Activated CD8-positive, alpha-beta memory T cell treated with anti-CD3 and anti-CD28 coated beads for 4 hours (primary cell): ENCODE measurements around the gene ATP13A1.
A peak's percentile ranks its signal among the peaks of the same experiment; 100 is the strongest.
"Not testable (repeated sequence)": the region's sequence is repeated elsewhere in the genome, so short reads cannot be mapped to it uniquely, and the experiment has no call there.

Experiments
- DNase-seq, 2 donors: peaks; one replicate each; pipeline ENCODE4 v3.0.0-alpha.2; 2020; ENCODE audit warnings: low read depth in 2 of 2

Gene ATP13A1

DNA sequence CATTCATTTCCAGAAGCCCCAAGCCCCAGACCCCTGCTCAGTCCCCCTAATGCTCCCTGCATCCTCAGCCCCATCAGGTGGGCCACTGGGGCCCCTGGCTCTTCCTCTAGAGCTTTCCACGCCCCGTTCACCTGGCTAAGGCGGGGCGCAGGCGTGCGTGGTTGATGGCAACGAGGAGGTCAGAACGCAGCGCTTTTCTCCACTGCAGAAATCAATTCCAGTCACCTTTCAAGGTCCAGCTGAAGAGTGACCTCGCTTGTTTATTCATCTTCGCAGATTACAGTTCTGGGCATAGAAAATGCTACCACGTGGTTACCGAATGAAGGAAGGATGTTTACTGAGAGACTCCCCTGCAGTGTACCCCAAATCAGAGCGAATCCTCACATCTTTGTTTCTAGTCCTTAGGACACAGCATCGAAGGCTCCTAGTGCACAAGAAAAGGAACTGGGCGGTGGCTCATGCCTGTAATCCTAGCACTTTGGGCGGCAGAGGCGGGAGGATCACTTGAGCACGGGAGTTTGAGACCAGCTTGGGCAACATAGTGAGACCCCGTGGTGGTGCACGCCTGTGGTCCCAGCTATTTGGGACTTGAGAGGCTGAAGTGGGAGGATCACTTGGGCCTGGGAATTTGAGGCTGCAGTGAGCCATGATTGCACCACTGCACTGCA, 44.2 kb downstream of the ATP13A1 start:
- no peak for DNase-seq

- peak; percentile 98 for DNase-seq
These were observed 45.0 kb downstream of the ATP13A1 start, which contains the start of gene PBX4 for GRCh38 chr19:19618219-19619051. PBX4 (minus strand) TSS chr19:19618687; CDS start chr19:19618629, 58 bp downstream.

- no peak for DNase-seq
These were observed 48.4 kb downstream of the ATP13A1 start for GRCh38 chr19:19615086-19615485.

DNA sequence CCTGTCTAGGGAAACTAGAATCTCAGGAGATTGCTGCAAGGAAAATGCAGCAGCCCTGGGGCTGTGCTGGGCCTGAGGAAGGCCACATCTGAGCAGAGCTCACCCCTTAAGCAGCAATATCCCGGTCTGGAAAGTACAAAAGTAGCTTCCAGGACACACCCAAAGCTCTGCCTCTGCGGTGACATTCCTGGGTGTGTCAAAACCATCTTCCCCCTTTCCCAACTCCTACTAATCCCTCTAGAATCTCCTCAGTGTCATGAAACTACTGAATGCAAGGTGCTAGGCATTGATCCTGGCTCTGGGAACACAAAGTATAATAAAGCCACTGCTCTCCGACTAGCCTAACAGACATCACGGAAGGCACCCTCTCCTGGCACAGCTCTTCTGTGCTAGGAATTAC, 50.0 kb downstream of the ATP13A1 start:
- no peak for DNase-seq

GRCh38 chr19:19610376-19611202, 52.9 kb downstream of the ATP13A1 start:
- DNase-seq = no peak

GRCh38 chr19:19606686-19607085, 56.8 kb downstream of the ATP13A1 start:
- DNase-seq = not testable (repeated sequence)

GRCh38 chr19:19606021-19606420, 57.5 kb downstream of the ATP13A1 start:
- DNase-seq = peak in 1 of 2 donors; percentile 38

DNA sequence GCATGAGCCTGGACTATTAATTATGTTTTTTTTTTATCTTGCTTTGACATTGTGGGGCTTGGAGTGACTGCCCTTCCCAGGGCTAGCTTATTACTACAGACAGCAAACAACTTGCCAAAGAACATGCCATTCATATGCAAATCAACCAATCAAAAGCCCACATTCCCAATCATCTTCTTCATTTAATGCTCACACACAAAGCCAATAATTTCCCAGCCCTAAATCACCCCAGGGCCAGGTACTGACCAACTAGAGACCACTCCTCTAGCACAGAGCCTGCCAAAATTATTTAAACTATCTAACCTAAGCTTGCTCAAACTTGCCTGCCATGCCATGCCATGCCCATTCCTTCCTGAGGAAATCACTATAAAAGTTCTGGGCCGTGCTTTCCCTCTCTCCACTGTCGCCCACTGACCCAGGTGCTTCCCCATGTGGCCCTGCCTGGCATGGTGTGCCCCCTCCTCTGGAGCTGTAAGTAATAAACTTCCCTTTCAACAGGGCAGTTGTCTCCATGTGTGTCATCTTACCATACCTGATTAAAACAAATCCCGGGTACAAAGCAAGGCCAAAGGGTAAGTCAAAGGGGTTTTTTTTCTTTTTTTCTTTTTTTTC, 60.7 kb downstream of the ATP13A1 start:
- DNase-seq = no peak

DNA sequence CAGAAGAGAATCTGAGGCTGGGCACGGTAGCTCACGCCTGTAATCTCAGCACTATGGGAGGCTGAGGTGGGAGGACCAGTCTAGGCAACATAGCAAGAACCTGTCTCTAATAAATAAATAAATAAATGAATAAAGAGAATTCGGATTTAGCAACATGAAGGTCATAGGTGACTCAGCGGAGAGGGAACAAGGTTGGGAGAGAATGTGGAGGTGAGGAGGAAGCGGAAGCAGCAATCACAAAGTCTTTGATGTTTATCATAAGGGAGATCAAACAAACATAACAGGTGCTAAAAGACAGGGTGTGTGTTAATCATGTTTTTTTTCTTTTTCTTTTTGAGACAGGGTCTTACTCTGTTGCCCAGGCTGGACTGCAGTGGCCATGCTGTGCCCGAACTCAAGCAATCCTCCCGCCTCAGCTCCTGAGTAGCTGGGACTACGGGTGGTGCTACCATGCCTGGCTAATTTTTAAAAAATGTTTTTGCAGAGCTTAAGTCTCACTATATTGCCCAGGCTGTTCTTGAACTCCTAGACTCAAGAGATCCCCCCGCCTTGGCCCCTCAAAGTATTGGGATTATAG, 61.3 kb downstream of the ATP13A1 start:
- peak in 1 of 2 donors; percentile 19 for DNase-seq

- no peak for DNase-seq
These were observed 62.6 kb downstream of the ATP13A1 start for GRCh38 chr19:19600793-19601330.

- DNase-seq = peak in 1 of 2 donors; percentile 44
These were observed 64.6 kb downstream of the ATP13A1 start for GRCh38 chr19:19598728-19599451.

GRCh38 chr19:19597809-19598306, 65.6 kb downstream of the ATP13A1 start:
- peak in 1 of 2 donors; percentile 34 for DNase-seq
